HG03039 (cell line): ENCODE measurements around the gene GALC.

ENCODE experiments used
- ATAC-seq: cut with Tn5 transposase; IDR thresholded peaks from one replicate; pipeline ENCODE4 v1.9.1; 2021; ENCODE audit warnings: mild to moderate bottlenecking, moderate library complexity; ENCODE audit not compliant: unreplicated experiment

GALC gene

DNA sequence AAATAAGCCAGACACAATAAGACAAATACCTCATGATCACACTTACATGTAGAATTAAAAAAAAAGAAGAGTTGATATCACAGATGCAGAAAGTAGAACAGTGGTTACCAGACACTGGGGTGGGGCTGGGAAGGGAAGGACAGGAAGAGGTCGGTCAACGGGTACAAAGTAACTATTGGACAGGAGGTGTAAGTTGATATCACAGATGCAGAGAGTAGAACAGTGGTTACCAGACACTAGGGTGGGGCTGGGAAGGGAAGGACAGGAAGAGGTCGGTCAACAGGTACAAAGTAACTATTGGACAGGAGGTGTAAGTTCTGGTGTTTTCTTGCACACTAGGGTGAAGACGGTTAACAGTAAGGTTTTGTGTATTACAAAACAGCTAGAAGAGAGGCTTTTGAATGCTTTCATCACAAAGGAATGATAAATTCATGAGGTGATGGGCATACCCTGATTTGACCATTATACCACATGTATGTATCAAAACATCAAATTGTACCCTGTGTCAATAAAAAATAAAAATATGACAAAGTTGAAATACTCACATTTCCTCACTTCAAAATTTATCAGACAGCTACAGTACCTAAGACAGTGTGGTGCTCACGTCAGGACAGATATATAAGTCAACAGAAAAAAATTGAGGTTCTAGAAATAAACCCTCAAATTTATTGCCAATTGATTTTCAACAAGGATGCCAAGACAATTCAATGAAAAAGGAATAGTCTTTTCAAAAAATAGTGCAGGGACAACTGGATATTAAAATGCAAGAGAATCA is 32.8 kb downstream of the GALC start:
- no peak for ATAC-seq

DNA sequence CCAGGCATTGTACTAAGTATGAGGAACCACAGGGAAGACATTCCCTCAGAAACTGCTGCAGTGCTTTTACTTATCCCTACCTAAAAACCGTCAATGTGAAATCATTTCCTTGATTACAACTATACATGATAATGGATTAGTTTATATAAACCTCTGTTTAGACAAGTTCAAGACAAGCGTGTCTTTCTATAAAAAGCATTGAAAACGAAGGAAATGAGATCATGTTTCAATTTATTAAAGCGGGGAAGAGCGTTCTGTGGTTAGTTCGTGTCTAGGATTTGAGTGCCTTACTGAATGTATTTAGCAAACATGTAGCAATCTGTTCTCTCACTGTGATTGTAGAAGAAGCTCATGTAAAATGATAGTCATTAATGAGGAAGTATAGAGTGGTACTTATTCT is 37.5 kb downstream of the GALC start:
- ATAC-seq: no peak

DNA sequence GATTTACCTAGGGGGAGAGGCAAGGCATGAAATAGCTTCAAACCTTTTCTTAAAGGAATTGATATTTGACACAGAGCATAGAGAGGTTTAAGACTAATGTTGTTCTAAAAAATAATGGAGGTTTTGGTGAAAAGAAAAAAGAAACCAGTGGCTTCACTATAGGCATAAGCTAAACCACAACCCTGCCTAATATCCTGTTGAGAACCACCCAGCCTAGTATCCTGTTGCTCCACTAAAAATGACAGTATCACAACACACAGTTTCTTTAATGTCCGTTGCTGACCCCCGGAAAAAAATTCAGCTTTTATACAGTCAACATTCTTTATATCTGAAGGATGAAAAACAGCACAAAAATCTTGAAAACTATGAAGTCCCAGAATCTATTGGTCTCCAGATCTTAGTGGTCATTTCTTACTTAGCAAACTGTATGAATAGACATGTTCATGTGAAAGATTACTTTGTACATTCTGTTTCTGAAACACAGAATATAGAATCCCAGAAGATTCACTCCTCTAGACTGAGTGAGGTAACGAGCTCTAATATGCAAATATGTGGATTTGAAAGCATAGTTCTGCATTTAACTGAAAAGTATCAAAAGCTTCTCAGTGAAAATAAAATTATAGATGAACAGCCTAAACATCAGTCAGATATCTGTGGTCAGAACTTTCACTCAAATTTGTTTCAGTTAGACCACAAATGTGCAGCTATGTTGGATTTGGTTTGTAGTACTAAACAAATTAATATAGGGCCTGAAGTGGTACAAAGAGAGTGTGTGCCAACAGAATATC is 40.5 kb downstream of the GALC start:
- peak; percentile 81 for ATAC-seq

DNA sequence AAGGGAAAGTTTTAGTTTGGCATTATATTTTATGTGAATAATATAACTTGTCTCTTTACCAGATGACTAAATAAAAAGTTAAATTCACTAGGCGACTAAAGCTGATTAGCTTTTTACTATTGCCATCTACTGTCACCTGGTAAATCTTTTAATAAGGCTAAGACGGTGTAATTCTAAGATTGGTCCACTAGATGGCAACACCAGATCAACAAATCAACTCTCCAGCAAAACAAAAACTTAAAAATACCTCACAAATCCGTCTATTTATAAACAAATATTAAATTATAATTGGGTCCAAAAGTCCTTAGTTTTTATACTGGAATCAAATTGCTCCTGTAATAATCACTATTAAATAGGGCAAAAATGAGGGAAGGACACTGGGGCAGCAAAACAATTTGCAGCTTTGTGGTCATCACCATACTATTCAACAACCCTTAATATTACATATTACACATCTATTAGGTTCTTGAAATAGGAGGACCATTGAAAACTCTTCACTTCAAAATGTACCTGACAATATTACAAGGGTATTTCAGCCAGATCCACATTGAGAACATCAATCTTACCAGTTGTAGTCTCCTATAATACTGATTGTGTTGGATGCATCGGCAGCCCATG is 47.9 kb downstream of the GALC start:
- ATAC-seq: no peak

DNA sequence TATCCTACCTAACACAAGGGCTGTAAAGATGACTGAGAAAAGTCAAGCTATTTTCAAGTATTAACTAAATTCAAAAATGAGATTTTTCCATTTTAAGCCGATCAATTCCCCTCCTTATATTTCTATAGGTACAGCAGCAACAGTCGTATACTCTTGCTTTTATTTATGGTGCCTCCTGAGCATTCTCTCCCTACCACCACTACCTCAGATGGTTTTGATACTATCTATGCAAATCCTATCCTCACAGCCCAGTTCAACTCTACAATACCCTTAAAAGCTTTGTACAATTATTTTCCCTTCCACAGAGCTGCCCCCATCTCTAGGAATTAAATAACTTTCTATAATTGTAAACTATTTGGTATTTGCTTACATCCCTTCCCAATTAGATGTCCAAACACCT is 52.1 kb downstream of the GALC start:
- no peak for ATAC-seq

DNA sequence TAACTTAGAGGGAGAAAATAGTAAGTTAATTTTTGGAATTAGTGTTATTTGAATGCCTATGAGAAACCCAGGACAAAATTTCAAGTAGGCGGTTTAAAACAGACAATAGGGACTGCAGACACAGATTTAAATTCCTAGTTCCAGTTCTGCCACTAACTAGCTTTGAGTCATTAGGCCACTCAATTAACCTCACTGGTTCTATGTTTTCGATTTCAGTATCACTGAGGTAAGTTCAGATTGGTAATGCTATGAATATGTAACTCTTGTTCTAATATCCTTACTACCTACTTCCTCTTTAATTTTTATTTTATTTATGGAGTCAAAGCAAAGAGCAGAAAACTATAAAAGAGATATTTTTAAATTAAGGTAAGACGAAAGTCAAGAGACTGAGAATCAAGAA is 52.6 kb downstream of the GALC start:
- peak; percentile 99 for ATAC-seq

DNA sequence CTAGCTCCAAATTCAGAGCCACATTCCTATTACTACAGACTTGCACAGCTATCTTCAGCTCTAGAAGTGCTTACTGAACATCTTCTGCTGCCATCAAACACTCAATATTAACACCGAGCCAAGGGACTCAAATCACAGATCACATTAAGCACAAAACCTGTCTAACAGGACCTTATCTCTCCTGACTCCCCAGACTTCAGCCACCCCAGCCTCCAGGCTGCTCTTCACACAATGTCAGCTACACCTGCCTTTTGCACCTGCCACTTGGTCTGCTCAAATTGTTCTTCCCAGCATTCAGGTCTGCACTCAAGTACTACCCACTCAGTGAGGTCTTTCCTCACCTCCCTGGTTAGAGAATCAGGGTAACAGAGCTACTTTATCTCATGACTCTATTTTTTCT is 57.1 kb downstream of the GALC start:
- no peak for ATAC-seq

DNA sequence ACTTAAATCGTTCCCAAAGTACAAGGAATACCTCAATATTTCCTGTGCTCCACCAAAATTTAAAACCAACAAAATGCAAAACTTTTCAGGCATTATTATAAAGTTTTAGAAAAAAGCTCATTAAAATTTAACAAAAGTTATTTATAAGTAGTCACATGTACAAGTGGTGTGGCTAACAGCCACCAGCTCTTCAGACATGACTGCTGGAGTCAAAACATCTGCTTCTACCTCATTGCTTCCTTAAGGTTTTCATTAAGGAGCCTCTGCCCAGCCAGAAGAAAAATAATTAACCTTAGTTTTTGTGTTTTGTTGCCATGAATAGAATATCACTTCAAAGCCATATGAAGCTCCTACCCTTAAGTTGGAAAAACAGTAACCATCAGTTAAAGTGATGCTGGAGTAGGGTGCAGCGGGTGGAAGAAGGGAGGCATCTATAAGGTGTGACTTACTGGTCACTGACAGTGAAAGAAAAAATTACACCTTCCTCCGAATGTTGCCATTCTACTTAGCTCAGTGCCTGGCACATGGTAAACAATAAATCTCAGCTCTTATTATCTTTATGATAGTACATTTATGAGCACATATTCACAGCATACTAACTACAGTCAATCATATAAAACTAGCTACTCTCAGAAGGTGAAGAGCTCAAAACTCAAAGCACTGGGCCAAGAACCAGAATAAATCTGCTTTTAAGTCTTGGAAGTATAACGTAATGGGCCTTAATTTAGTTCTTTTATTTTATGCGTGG is 57.7 kb downstream of the GALC start:
- no peak for ATAC-seq

DNA sequence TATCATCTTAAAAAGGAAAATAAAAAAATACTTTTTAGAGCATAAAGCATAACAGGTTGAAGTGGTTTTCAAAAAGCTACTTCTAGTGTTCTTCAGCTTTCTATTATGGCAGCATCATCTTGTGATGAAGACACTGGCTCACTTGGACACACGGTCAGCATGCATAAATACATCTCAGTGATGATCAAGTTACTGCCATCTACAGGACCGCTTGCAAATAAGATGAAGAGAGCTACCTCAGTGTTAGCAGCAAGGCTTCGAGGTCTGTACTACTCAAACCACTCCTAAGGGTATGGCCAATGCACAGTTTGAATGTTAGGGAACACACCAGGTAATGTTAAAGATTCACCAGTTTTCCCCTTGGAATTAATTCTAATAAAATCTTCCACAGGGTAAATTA is 58.8 kb downstream of the GALC start:
- ATAC-seq: no peak

DNA sequence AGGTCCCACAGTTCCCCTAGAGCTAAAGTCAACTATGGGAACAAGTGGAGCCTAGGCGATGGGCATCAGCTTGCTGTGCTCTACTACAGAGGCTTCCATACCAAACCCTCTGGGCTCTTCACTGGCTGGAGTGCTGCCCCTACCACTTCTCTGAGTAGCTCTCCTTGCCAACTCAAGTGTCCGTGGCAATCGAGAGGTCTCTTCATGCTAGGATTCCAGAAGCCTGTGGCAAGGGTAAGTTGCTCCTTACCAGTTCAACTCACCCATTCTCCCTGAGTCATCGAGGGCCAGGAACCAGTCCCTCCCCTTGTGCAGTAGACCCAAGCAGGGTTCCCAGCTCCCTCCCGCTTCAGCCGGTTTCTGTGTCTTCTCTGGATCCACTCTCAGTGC is 76.1 kb downstream of the GALC start:
- no peak for ATAC-seq

DNA sequence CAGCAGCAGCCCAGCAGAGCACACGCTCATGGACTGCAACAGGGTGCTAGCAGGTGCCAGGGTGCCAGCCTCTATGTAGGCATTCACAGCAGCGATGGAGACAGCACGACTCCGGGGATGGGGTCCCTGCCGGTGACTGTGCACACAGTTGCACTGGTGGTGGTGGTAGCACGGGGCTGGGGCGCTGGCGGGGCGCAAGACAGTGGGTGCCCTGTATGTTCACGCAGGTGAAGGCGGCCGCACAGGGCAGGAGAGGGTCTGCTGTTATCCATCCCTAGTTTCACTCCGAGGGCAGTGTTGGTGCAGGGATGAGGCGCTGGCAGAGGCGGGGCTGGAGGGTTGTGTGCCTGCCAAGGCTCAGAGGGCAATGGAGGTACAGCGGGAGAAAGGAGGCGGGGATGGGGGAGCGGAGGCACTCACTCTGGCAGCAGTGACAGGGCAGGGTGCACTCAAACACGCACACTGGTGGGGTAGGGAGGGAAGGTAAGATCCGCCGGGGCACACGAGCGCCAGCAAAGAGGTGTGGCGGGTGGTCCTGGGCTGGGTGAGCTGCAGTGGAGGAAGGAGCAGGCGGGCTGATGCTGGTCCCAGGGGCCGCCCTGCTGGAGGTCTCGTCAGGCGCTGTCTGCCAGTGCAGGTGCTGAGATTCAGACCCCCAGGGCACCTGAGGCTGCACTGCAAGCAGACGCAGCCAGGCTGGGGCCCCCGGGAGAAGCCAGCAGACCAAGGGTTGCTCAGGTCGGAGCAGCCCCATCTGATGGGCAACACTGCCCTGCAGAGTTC is 76.7 kb downstream of the GALC start:
- no peak for ATAC-seq

DNA sequence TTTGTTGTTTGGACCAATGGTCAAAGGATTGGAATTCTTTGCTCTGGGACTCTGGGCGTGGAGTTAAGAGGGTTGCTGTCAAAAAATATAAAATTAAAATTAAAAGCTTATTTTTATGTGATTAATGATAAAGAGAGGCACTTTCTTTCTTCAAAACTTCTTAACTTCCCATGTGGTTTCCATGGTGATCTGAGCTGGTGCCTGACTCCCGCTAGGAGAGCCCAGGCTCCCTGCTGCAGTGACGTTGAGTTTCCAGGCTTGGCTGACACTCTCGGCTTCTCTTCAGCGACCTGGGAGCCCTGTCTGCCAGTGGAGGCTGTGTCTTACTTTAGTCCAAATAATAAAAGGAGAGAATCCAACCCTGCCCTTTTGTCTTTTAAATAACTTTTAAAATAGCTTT is 84.4 kb downstream of the GALC start:
- ATAC-seq: no peak

DNA sequence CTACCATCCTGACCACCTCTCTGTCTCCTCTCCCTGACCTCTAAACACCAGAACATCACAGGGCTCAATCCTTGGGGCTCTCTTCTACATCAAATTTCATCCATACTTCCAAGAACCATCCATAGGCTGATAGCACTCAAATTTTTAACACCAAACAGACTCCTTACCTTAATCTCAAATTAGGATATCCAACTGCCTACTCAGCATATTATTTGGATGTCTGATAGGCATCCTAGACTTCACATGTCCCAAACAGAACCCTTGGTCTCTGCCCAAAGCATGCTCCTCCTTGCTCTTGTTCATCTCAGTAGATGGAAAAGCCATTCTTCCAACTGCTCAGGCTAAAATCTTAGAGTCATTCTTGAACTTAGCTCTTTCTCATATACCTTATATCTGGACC is 91.3 kb downstream of the GALC start:
- no peak for ATAC-seq

DNA sequence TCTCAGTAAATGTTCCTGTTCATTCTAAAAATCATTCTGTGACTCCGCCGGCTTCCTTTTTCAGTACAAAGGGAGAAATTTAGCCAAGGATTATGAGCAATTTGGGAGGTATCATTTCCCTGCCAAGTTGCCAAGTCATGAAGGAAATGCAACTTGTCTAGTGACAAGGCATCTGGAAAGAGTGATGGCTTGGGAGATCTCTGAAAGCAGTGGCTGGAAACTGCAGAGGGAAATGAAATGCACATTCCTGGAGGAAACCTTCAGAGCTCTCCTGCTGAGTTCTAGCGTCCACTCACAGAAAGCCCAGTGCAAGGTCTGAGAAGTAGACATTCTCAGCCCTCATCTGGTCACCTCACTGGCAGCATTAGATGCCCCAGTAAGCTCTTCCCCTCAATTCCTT is 91.7 kb downstream of the GALC start:
- no peak for ATAC-seq

DNA sequence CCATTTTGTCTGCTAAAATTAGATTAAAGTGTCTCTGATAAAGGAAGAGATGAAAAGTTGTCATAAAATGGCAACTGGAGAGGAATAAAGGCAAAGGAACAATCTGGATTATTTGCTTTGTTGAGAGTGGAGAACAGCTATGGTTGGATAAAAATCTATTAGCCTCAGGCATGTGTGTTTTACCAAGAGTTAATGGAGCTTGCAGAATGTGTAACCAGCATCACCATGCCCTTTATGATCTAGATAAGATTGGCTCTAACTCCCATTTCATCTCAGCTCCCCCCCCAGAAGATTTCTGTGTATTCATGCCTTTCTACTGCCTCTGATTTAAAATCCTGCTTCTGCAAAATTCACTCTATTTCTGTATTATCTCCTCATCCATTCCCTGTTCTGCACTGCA is 93.8 kb downstream of the GALC start:
- ATAC-seq: no peak

DNA sequence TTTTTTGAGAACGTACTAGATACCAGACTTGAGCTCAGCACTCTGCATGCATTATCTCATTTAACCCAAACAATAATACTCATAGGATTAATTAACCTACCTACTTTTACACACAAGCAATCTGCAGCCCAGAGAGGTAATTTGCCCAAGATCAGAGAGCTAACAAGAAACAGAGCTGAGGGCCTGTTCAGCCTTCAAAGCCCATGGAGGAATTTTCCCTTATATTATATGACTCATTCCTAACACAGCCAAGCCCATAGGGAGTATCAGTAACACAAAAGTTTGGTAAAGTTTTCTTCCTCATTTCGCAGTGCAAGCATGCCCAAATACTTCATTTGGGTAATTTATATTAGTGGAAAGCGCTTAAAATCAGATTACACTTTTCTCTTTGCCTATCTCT is 94.7 kb downstream of the GALC start:
- ATAC-seq: no peak

DNA sequence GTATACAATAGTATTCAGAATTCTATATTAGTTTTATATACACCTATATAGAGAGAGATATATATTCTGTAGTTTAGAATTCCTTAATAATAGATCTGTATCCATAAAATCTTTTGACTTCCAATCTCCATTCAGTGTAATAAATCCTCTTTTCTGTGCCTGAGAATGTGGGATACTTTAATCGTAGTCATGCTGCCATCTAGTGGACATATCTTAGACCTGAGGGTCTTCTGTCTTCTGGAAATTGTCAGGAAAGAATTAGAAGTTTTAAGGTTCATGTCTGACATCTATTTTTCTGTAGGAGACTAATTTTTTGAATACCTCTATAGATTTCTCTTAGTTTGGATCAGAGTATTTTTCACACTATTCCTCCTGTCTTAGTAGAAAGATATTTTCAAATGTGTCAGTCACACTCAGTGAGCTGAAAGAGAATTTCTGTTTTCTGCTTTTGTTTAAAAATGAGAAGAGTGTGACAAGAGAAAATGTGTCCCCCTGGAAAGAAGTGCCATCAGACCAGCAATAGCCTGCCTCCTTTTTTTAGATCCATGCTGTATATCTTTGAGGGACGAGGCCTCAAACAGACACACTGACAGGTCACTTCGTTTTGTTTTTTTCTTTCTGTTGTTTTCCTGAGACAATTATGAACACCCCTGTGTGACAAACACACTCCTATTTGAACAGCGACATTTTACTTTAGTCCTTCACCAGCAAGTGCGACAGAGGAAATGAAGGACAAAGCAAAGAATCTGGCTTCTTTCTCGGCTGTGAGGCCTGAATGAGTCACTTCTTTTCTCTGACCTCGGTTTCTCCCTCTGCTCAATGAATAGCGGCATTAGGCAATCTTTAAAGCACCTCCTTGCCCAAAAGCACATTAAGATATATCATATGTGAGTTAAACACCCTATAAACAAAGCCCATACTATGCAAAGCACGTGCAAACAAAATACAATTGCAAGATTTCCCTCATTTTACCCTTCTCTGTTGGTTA is 96.3 kb downstream of the GALC start:
- no peak for ATAC-seq

DNA sequence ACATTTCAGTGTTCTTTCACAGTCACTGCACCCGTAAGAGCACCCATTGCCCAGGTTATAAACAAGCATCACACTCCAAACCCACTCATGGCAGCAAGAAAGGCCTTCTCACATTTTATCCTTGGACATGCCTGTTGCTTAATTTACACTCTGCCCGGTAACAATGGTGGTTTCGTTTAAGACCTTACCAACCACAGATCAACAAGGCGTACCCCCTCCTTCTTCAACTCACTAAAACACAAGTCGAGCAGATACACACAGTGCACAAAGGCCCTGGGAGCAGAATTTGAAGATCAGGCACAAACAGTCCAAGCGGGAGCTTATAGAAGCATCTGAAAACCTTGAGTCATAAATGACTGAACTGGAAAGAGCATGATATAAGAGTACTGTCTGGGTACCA is 98.1 kb downstream of the GALC start:
- ATAC-seq: no peak

DNA sequence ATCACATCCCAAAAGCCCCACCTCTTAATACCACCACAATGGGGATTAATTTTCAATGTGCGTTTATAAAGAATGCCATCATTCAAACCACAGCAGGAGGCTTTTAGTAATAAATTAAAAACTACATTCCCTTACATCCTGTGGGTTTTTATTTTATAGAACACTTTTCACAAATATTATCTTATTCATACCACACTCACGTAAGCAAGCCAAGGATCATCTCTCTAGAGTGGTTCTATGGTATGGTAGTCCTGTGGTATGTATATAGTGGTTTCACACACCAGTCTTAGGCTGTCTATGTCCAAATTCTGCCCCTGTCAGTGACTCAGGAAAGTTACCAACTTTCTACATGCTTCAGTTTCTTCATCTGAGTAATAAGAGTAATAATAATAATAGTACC is 100.2 kb downstream of the GALC start:
- no peak for ATAC-seq
